ENCODE results near the gene ORC5. TPM values are rescaled to one million over a fixed set of nuclear protein-coding genes. Genes with fewer than 3 reads are reported as not detected.

ORC5 gene
- total RNA-seq, 3 donors from 2014 or later = 14.9 to 17.6 (median 15.5) TPM

GRCh38 chr7:104127204-104127603, 80.6 kb downstream of the ORC5 start:
- Histone ChIP-seq H3K9me3 (no peaks in the 10 kb centered on the region), H3K4me1 (ENCODE audit: low read depth) (no peaks in the 10 kb centered on the region), H3K36me3 (ENCODE audit: low read depth) (no peaks in the 10 kb centered on the region), H3K4me3 (no peak overlapping the region)
- ATAC-seq (no peak), DNase-seq (no peak)
- no peak for TF ChIP-seq CTCF (IDR thresholded peaks at IDR 0.05)
- intact Hi-C loops (cut with DNase I, micrococcal nuclease) = no loop called here

DNA sequence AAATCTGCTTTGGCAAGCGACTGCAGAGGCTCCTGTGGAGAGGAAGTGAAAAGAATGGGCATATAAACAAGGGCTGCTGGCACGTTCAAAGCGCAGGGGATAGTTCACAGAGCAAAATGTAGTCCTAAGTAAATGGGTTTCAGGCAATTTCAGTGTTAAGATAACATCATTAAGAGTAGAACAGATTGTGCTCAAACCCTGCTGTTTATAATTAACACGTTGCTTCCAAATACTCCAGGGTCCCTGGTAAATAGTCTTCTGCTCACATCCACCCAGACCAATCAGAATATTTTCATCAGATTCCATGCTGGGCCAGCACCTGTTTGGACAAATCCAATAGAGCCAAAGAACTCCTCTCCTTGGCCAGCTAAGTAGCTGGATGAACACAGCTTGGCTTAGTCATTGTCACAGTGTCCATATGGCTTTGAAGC, 81.4 kb downstream of the ORC5 start:
- intact Hi-C loops (cut with DNase I, micrococcal nuclease) = no loop called here
- Histone ChIP-seq H3K9me3 (no peaks in the 10 kb centered on the region), H3K4me1 (ENCODE audit: low read depth) (no peaks in the 10 kb centered on the region), H3K4me3 (no peak overlapping the region), H3K36me3 (ENCODE audit: low read depth) (no peaks in the 10 kb centered on the region)
- ATAC-seq = no peak
- no peak for TF ChIP-seq CTCF (IDR thresholded peaks at IDR 0.05)
- no peak for DNase-seq

- no peaks in the 10 kb centered on the region for H3K4me1 ChIP-seq (ENCODE audit: low read depth)
- no peak for TF ChIP-seq CTCF (IDR thresholded peaks at IDR 0.05)
- H3K9me3 ChIP-seq = no peaks in the 10 kb centered on the region
- no peak overlapping the region for H3K4me3 ChIP-seq
- H3K36me3 ChIP-seq (ENCODE audit: low read depth) = no peaks in the 10 kb centered on the region
- DNase-seq (no peak), ATAC-seq (no peak)
- intact Hi-C loops (cut with DNase I, micrococcal nuclease) = no loop called here
Observed at GRCh38 chr7:104124893-104125477, 82.8 kb downstream of the ORC5 start.

DNA sequence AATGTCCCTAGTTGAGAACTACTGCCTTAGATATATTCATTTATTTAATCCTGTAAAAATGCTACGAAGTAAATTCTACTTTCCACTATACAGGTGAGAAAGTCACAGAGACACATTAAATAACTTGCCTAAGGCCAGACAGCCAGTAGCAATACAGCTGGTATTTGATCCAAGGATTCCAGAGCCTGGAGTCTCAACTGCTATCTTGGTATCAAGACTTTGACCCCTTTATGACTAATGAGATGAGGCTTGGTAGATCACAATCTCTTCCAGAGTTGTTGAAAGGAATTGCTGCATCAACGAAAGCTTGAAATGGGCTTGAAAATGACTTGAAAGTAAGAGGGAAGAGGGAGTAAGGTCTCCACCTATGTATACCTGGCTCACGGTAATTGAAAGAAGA, 83.3 kb downstream of the ORC5 start:
- no peaks in the 10 kb centered on the region for H3K9me3 ChIP-seq
- intact Hi-C loops (cut with DNase I, micrococcal nuclease) = no loop called here
- no peak for ATAC-seq
- H3K4me1 ChIP-seq (ENCODE audit: low read depth) = no peaks in the 10 kb centered on the region
- H3K36me3 ChIP-seq (ENCODE audit: low read depth) = no peaks in the 10 kb centered on the region
- no peak overlapping the region for H3K4me3 ChIP-seq
- no peak for DNase-seq
- TF ChIP-seq CTCF (IDR thresholded peaks at IDR 0.05) = no peak

DNA sequence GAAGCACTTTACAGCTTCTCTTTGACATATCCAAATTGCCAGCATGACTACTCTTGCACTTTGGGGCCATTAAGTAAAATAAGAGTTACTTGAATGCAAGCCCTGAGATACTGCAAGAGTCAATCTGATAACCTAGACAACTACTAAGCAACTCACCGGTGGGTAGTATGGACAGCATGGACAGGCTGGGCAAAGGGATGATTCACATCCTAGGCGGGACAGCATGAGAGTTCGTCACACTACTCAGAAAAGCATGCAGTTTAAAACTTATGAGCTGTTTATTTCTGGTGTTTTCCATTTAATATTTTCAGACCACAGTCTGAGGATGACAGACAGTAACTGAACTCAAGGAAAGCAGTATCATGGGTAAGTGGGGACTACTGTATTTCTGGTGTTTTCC, 84.0 kb downstream of the ORC5 start:
- TF ChIP-seq CTCF (IDR thresholded peaks at IDR 0.05) = no peak
- Histone ChIP-seq H3K9me3 (no peaks in the 10 kb centered on the region), H3K4me3 (no peak overlapping the region), H3K36me3 (ENCODE audit: low read depth) (no peaks in the 10 kb centered on the region), H3K4me1 (ENCODE audit: low read depth) (no peaks in the 10 kb centered on the region)
- DNase-seq (no peak), ATAC-seq (no peak)
- intact Hi-C loops (cut with DNase I, micrococcal nuclease) = no loop called here

DNA sequence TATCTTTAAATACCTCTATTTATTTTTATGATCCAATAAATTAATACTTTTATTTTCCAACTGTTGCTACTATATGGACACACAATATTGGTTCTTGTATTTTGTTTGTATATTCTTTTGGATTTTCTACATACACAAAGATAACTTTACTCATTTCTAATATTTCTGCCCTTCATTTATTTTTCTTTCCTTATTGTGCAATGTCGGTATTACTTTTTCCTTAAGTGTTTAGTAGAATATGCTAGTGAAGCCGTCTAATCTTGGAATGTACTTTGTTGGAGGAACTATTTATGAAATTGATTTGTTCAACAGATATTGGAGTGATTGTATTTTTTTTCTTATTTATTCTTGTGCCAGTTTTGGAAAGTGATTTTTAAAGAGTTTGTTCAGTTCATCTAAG, 94.0 kb downstream of the ORC5 start:
- Histone ChIP-seq H3K36me3 (ENCODE audit: low read depth) (no peaks in the 10 kb centered on the region), H3K4me3 (no peak overlapping the region), H3K9me3 (no peaks in the 10 kb centered on the region), H3K4me1 (ENCODE audit: low read depth) (no peaks in the 10 kb centered on the region)
- no peak for DNase-seq
- intact Hi-C loops (cut with DNase I, micrococcal nuclease) = no loop called here
- ATAC-seq = no peak
- no peak for TF ChIP-seq CTCF (IDR thresholded peaks at IDR 0.05)
